ENCODE measurements around the gene PXK.

Gene PXK

GRCh38 chr3:58323529-58324390 lies 8.9 kb upstream of the PXK start:
- no peak for DNase-seq (ENCODE audit: low read depth, low spot score)

GRCh38 chr3:58324391-58325390 lies 8.0 kb upstream of the PXK start:
- H3K9me3 ChIP-seq (ENCODE audit: insufficient read depth, low read length), result no peaks in the 10 kb centered on the region
- H3K9ac ChIP-seq (ENCODE audit: insufficient read length, low read depth), result no peak overlapping the region
- peaks cover 6% of the 10 kb centered on the region for H3K36me3 ChIP-seq (ENCODE audit: insufficient read depth, insufficient read length, low read length)
- DNase-seq (ENCODE audit: low read depth, low spot score), result no peak
- no peaks in the 10 kb centered on the region for H3K4me1 ChIP-seq (ENCODE audit: insufficient read depth, insufficient read length)
- no peak for TF ChIP-seq SUZ12 (IDR thresholded peaks at IDR 0.05; ENCODE audit: extremely low read depth, insufficient read depth, insufficient read length)
- TF ChIP-seq ZNF274 (IDR thresholded peaks at IDR 0.05; ENCODE audit: low read depth, low read length), result no peak
- TF ChIP-seq YY1 (IDR thresholded peaks at IDR 0.05; ENCODE audit: insufficient read depth, insufficient read length), result no peak
- no peaks in the 10 kb centered on the region for H3K27me3 ChIP-seq (ENCODE audit: insufficient read depth, insufficient read length)
- no peak overlapping the region for H3K4me3 ChIP-seq (ENCODE audit: insufficient read length, low read depth)

More at GRCh38 chr3:58323529-58324390, 8.9 kb upstream of the PXK start:
- TF ChIP-seq SUZ12 (IDR thresholded peaks at IDR 0.05; ENCODE audit: extremely low read depth, insufficient read depth, insufficient read length) (no peak), YY1 (IDR thresholded peaks at IDR 0.05; ENCODE audit: insufficient read depth, insufficient read length) (no peak), ZNF274 (IDR thresholded peaks at IDR 0.05; ENCODE audit: low read depth, low read length) (no peak)
- Histone ChIP-seq H3K4me3 (ENCODE audit: insufficient read length, low read depth) (no peak overlapping the region), H3K9me3 (ENCODE audit: insufficient read depth, low read length) (no peaks in the 10 kb centered on the region), H3K36me3 (ENCODE audit: insufficient read depth, insufficient read length, low read length) (peaks cover 13% of the 10 kb centered on the region), H3K9ac (ENCODE audit: insufficient read length, low read depth) (no peak overlapping the region), H3K4me1 (ENCODE audit: insufficient read depth, insufficient read length) (no peaks in the 10 kb centered on the region), H3K27me3 (ENCODE audit: insufficient read depth, insufficient read length) (no peaks in the 10 kb centered on the region)

GRCh38 chr3:58325525-58325992 lies 7.1 kb upstream of the PXK start:
- Histone ChIP-seq H3K36me3 (ENCODE audit: insufficient read depth, insufficient read length, low read length) (peaks cover 1% of the 10 kb centered on the region), H3K9me3 (ENCODE audit: insufficient read depth, low read length) (no peaks in the 10 kb centered on the region), H3K4me1 (ENCODE audit: insufficient read depth, insufficient read length) (no peaks in the 10 kb centered on the region), H3K4me3 (ENCODE audit: insufficient read length, low read depth) (no peak overlapping the region), H3K27me3 (ENCODE audit: insufficient read depth, insufficient read length) (no peaks in the 10 kb centered on the region), H3K9ac (ENCODE audit: insufficient read length, low read depth) (no peak overlapping the region)
- no peak for TF ChIP-seq SUZ12 (IDR thresholded peaks at IDR 0.05; ENCODE audit: extremely low read depth, insufficient read depth, insufficient read length)
- TF ChIP-seq YY1 (IDR thresholded peaks at IDR 0.05; ENCODE audit: insufficient read depth, insufficient read length), result no peak
- TF ChIP-seq ZNF274 (IDR thresholded peaks at IDR 0.05; ENCODE audit: low read depth, low read length), result no peak
- no peak for DNase-seq (ENCODE audit: low read depth, low spot score)

- no peak overlapping the region for H3K4me3 ChIP-seq (ENCODE audit: insufficient read length, low read depth)
- no peak overlapping the region for H3K9ac ChIP-seq (ENCODE audit: insufficient read length, low read depth)
- no peak for DNase-seq (ENCODE audit: low read depth, low spot score)
- no peaks in the 10 kb centered on the region for H3K27me3 ChIP-seq (ENCODE audit: insufficient read depth, insufficient read length)
- H3K4me1 ChIP-seq (ENCODE audit: insufficient read depth, insufficient read length), result no peaks in the 10 kb centered on the region
- no peaks in the 10 kb centered on the region for H3K9me3 ChIP-seq (ENCODE audit: insufficient read depth, low read length)
- TF ChIP-seq YY1 (IDR thresholded peaks at IDR 0.05; ENCODE audit: insufficient read depth, insufficient read length), result no peak
- no peak for TF ChIP-seq ZNF274 (IDR thresholded peaks at IDR 0.05; ENCODE audit: low read depth, low read length)
- no peak for TF ChIP-seq SUZ12 (IDR thresholded peaks at IDR 0.05; ENCODE audit: extremely low read depth, insufficient read depth, insufficient read length)
- no peaks in the 10 kb centered on the region for H3K36me3 ChIP-seq (ENCODE audit: insufficient read depth, insufficient read length, low read length)
Measured at GRCh38 chr3:58326267-58326900, 6.3 kb upstream of the PXK start.

GRCh38 chr3:58329150-58329921 lies 3.4 kb upstream of the PXK start:
- peaks cover 19% of the 10 kb centered on the region for H3K27me3 ChIP-seq (ENCODE audit: insufficient read depth, insufficient read length)
- H3K9ac ChIP-seq (ENCODE audit: insufficient read length, low read depth), result no peak overlapping the region
- no peaks in the 10 kb centered on the region for H3K4me1 ChIP-seq (ENCODE audit: insufficient read depth, insufficient read length)
- no peak overlapping the region for H3K4me3 ChIP-seq (ENCODE audit: insufficient read length, low read depth)
- no peak for TF ChIP-seq YY1 (IDR thresholded peaks at IDR 0.05; ENCODE audit: insufficient read depth, insufficient read length)
- TF ChIP-seq ZNF274 (IDR thresholded peaks at IDR 0.05; ENCODE audit: low read depth, low read length), result no peak
- no peak for TF ChIP-seq SUZ12 (IDR thresholded peaks at IDR 0.05; ENCODE audit: extremely low read depth, insufficient read depth, insufficient read length)
- H3K9me3 ChIP-seq (ENCODE audit: insufficient read depth, low read length), result no peaks in the 10 kb centered on the region
- DNase-seq (ENCODE audit: low read depth, low spot score), result no peak
- no peaks in the 10 kb centered on the region for H3K36me3 ChIP-seq (ENCODE audit: insufficient read depth, insufficient read length, low read length)

- H3K9me3 ChIP-seq (ENCODE audit: insufficient read depth, low read length), result no peaks in the 10 kb centered on the region
- no peak overlapping the region for H3K4me3 ChIP-seq (ENCODE audit: insufficient read length, low read depth)
- TF ChIP-seq SUZ12 (IDR thresholded peaks at IDR 0.05; ENCODE audit: extremely low read depth, insufficient read depth, insufficient read length) (no peak), YY1 (IDR thresholded peaks at IDR 0.05; ENCODE audit: insufficient read depth, insufficient read length) (no peak), ZNF274 (IDR thresholded peaks at IDR 0.05; ENCODE audit: low read depth, low read length) (no peak)
- no peak overlapping the region for H3K9ac ChIP-seq (ENCODE audit: insufficient read length, low read depth)
- H3K36me3 ChIP-seq (ENCODE audit: insufficient read depth, insufficient read length, low read length), result no peaks in the 10 kb centered on the region
- DNase-seq (ENCODE audit: low read depth, low spot score), result no peak
- H3K4me1 ChIP-seq (ENCODE audit: insufficient read depth, insufficient read length), result no peaks in the 10 kb centered on the region
- H3K27me3 ChIP-seq (ENCODE audit: insufficient read depth, insufficient read length), result peaks cover 22% of the 10 kb centered on the region
Measured at GRCh38 chr3:58329922-58330413, 2.7 kb upstream of the PXK start.
